ENCODE measurements around the gene BARD1.
A peak's percentile ranks its signal among the peaks of the same experiment; 100 is the strongest.
"Not testable (repeated sequence)": the region's sequence is repeated elsewhere in the genome, so short reads cannot be mapped to it uniquely, and the experiment has no call there.

The BARD1 gene

GRCh38 chr2:214765180-214765579, 44.3 kb downstream of the BARD1 start:
- DNase-seq (ENCODE audit: low spot score): no peak

GRCh38 chr2:214753455-214753854, 56.0 kb downstream of the BARD1 start:
- DNase-seq (ENCODE audit: low spot score): no peak

- no peak for DNase-seq (ENCODE audit: low spot score)
Observed at GRCh38 chr2:214750529-214750928, 59.0 kb downstream of the BARD1 start.

GRCh38 chr2:214747992-214748391, 61.5 kb downstream of the BARD1 start:
- DNase-seq (ENCODE audit: low spot score): peak; percentile 20

- no peak for DNase-seq (ENCODE audit: low spot score)
Observed at GRCh38 chr2:214742119-214742518, 67.4 kb downstream of the BARD1 start.

- DNase-seq (ENCODE audit: low spot score): no peak
Observed at GRCh38 chr2:214740867-214741395, 68.6 kb downstream of the BARD1 start.

GRCh38 chr2:214737188-214737587, 72.3 kb downstream of the BARD1 start:
- DNase-seq (ENCODE audit: low spot score): no peak

- no peak for DNase-seq (ENCODE audit: low spot score)
Observed at GRCh38 chr2:214730800-214731407, 78.6 kb downstream of the BARD1 start.

GRCh38 chr2:214730248-214730647, 79.2 kb downstream of the BARD1 start:
- DNase-seq (ENCODE audit: low spot score): no peak

- no peak for DNase-seq (ENCODE audit: low spot score)
Observed at GRCh38 chr2:214724741-214725140, 84.7 kb downstream of the BARD1 start.

- not testable (repeated sequence) for DNase-seq (ENCODE audit: low spot score)
Observed at GRCh38 chr2:214717837-214718236, 91.6 kb downstream of the BARD1 start.

GRCh38 chr2:214716811-214717560, 92.5 kb downstream of the BARD1 start:
- DNase-seq (ENCODE audit: low spot score): no peak

GRCh38 chr2:214715025-214715424, 94.5 kb downstream of the BARD1 start:
- DNase-seq (ENCODE audit: low spot score): no peak

GRCh38 chr2:214713080-214713830, 96.2 kb downstream of the BARD1 start:
- no peak for DNase-seq (ENCODE audit: low spot score)

- no peak for DNase-seq (ENCODE audit: low spot score)
Observed at GRCh38 chr2:214710729-214711128, 98.8 kb downstream of the BARD1 start.

- DNase-seq (ENCODE audit: low spot score): no peak
Observed at GRCh38 chr2:214706986-214707385, 102.5 kb downstream of the BARD1 start.

GRCh38 chr2:214699236-214699635, 110.2 kb downstream of the BARD1 start:
- DNase-seq (ENCODE audit: low spot score): no peak

GRCh38 chr2:214696681-214697080, 112.8 kb downstream of the BARD1 start:
- DNase-seq (ENCODE audit: low spot score): no peak

GRCh38 chr2:214695789-214696188, 113.7 kb downstream of the BARD1 start:
- DNase-seq (ENCODE audit: low spot score): no peak

GRCh38 chr2:214683557-214683956, 125.9 kb downstream of the BARD1 start:
- DNase-seq (ENCODE audit: low spot score): not testable (repeated sequence)

GRCh38 chr2:214679736-214680135, 129.7 kb downstream of the BARD1 start:
- DNase-seq (ENCODE audit: low spot score): peak; percentile 13

- no peak for DNase-seq (ENCODE audit: low spot score)
Observed at GRCh38 chr2:214676421-214677089, 132.9 kb downstream of the BARD1 start.

All from NAMALWA (cell line).